NT2/D1 (cell line): ENCODE results near the gene DLG2.

Source experiments
- YY1 ChIP-seq: IDR thresholded peaks from 2 replicates; pipeline ENCODE4 v1.6.1; 2011; ENCODE audit not compliant: insufficient read length, insufficient read depth
- ZNF274 ChIP-seq: IDR thresholded peaks from 2 replicates; pipeline ENCODE4 v1.6.1; 2011; ENCODE audit warnings: mild to moderate bottlenecking, low read depth, low read length

DNA sequence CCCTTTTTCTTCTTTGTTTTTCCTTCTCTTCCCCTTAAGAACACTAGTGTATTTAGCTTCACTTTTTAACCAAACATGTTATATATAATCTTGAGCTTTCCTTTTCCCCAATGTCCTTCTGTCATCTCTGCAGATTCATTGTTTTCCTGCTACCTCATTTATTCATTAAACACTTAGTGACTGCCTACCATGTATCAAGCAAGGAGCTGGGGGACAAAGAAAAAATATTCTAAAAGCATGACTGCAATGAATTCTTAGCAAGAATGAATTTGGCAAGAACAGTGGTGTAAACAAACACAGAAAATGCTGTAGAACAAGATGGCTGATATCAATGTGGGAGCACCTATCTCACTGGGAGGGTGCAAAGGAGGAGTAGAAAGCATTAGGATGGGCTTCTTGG, 2094.0 kb downstream of the DLG2 start:
- TF ChIP-seq ZNF274 (no peak), YY1 (no peak)
